ENCODE results near the gene MRPL38.

- TF ChIP-seq, protein P1, sequence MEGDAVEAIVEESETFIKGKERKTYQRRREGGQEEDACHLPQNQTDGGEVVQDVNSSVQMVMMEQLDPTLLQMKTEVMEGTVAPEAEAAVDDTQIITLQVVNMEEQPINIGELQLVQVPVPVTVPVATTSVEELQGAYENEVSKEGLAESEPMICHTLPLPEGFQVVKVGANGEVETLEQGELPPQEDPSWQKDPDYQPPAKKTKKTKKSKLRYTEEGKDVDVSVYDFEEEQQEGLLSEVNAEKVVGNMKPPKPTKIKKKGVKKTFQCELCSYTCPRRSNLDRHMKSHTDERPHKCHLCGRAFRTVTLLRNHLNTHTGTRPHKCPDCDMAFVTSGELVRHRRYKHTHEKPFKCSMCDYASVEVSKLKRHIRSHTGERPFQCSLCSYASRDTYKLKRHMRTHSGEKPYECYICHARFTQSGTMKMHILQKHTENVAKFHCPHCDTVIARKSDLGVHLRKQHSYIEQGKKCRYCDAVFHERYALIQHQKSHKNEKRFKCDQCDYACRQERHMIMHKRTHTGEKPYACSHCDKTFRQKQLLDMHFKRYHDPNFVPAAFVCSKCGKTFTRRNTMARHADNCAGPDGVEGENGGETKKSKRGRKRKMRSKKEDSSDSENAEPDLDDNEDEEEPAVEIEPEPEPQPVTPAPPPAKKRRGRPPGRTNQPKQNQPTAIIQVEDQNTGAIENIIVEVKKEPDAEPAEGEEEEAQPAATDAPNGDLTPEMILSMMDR (IDR thresholded peaks at IDR 0.05; ENCODE audit: insufficient read depth, low read length), result no peak
- no peak for TF ChIP-seq SPI1 (IDR thresholded peaks at IDR 0.05; ENCODE audit: borderline replicate concordance, low read depth)
- TF ChIP-seq POLR2AphosphoS5 (IDR thresholded peaks at IDR 0.05; ENCODE audit: low read depth), result no peak
Observed at GRCh38 chr17:75873587-75874322, 30.9 kb downstream of the MRPL38 start.
